Liver (tissue), 9 donors: ENCODE data around the gene ATP2C2. TPM values are rescaled to one million over a fixed set of nuclear protein-coding genes. Genes with fewer than 3 reads are reported as not detected.
A peak's percentile ranks its signal among the peaks of the same experiment; 100 is the strongest.

Experiments used
- DNase-seq: peaks from one replicate; pipeline ENCODE4 v3.0.0-alpha.2; 2017; ENCODE audit warnings: low spot score
- H3K27ac ChIP-seq, 2 donors: one replicate each; pipeline ENCODE4 v1.7.0; 2013; ENCODE audit warnings: inconsistent platforms in 2 of 2, low read length in 2 of 2, control low read depth in 1 of 2, low read depth in 1 of 2, mild to moderate bottlenecking in 1 of 2
- H3K27me3 ChIP-seq, 4 donors: one replicate each; pipeline versions ENCODE4 v1.6.1 to v1.7.0; 2013; ENCODE audit warnings: low read length in 3 of 4, inconsistent platforms in 1 of 4, mild to moderate bottlenecking in 1 of 4, moderate library complexity in 1 of 4; ENCODE audit not compliant: control insufficient read depth in 4 of 4, insufficient read depth in 4 of 4
- H3K36me3 ChIP-seq, 4 donors: one replicate each; pipeline versions ENCODE4 v1.6.1 to v1.7.0; 2013; ENCODE audit warnings: low read length in 3 of 4, mild to moderate bottlenecking in 3 of 4, low read depth in 1 of 4, moderate library complexity in 1 of 4; ENCODE audit not compliant: control insufficient read depth in 4 of 4, insufficient read depth in 3 of 4
- H3K4me1 ChIP-seq, 4 donors: one replicate each; pipeline versions ENCODE4 v1.6.1 to v1.7.0; 2013; ENCODE audit warnings: low read length in 3 of 4, mild to moderate bottlenecking in 3 of 4, moderate library complexity in 1 of 4; ENCODE audit not compliant: control insufficient read depth in 4 of 4, insufficient read depth in 4 of 4
- H3K4me3 ChIP-seq, 3 donors: one replicate each; pipeline versions ENCODE4 v1.6.1 to v1.7.0; 2013; ENCODE audit warnings: low read length in 3 of 3, control low read depth in 1 of 3, low read depth in 1 of 3, mild to moderate bottlenecking in 1 of 3
- H3K9ac ChIP-seq, 2 donors: one replicate each; pipeline ENCODE4 v1.7.0; 2013; ENCODE audit warnings: low read length in 2 of 2, mild to moderate bottlenecking in 2 of 2, moderate library complexity in 2 of 2, control low read depth in 1 of 2, low read depth in 1 of 2
- H3K9me3 ChIP-seq, 4 donors: one replicate each; pipeline versions ENCODE4 v1.6.1 to v1.7.0; 2013; ENCODE audit warnings: low read length in 3 of 4; ENCODE audit not compliant: control insufficient read depth in 4 of 4
- EGR1 ChIP-seq, 2 donors: IDR thresholded peaks; 2 replicates each; pipeline ENCODE4 v1.6.1; 2016 to 2018; ENCODE audit warnings: antibody characterized with exemption in 2 of 2, low read depth in 2 of 2
- FOXA1 ChIP-seq: IDR thresholded peaks from 2 replicates; pipeline ENCODE4 v1.6.1; 2016; ENCODE audit warnings: antibody characterized with exemption
- FOXA2 ChIP-seq: IDR thresholded peaks from 2 replicates; pipeline ENCODE4 v1.6.1; 2016; ENCODE audit warnings: antibody characterized with exemption
- GABPA ChIP-seq, 2 donors: IDR thresholded peaks in 1 of 2; conservative IDR thresholded peaks in 1 of 2; 2 replicates each; pipeline ENCODE4 v1.6.1; 2016; ENCODE audit warnings: antibody characterized with exemption in 2 of 2, mild to moderate bottlenecking in 1 of 2, moderate library complexity in 1 of 2
- HNF4A ChIP-seq, 2 donors: conservative IDR thresholded peaks; 2 replicates each; pipeline ENCODE4 v1.6.1; 2016; ENCODE audit warnings: antibody characterized with exemption in 2 of 2, mild to moderate bottlenecking in 2 of 2
- HNF4G ChIP-seq: IDR thresholded peaks from 2 replicates; pipeline ENCODE4 v1.6.1; 2016; ENCODE audit warnings: antibody characterized with exemption
- JUND ChIP-seq, 2 donors: IDR thresholded peaks; 2 replicates each; pipeline ENCODE4 v1.6.1; 2016; ENCODE audit warnings: antibody characterized with exemption in 2 of 2
- NR2F2 ChIP-seq: IDR thresholded peaks from 2 replicates; pipeline ENCODE4 v1.6.1; 2016; ENCODE audit warnings: antibody characterized with exemption
- RAD21 ChIP-seq, 2 donors: IDR thresholded peaks; 2 replicates each; pipeline ENCODE4 v1.6.1; 2016; ENCODE audit warnings: antibody characterized with exemption in 2 of 2, mild to moderate bottlenecking in 2 of 2
- RXRA ChIP-seq, 2 donors: IDR thresholded peaks; 2 replicates each; pipeline ENCODE4 v1.6.1; 2017 to 2018; ENCODE audit warnings: antibody characterized with exemption in 2 of 2, mild to moderate bottlenecking in 1 of 2
- SP1 ChIP-seq: IDR thresholded peaks from 2 replicates; pipeline ENCODE4 v1.6.1; 2018; ENCODE audit warnings: antibody characterized with exemption, mild to moderate bottlenecking
- TAF1 ChIP-seq: conservative IDR thresholded peaks from 2 replicates; pipeline ENCODE4 v1.6.1; 2016; ENCODE audit warnings: antibody characterized with exemption, mild to moderate bottlenecking
- YY1 ChIP-seq: IDR thresholded peaks from 2 replicates; pipeline ENCODE4 v1.6.1; 2016; ENCODE audit warnings: antibody characterized with exemption, mild to moderate bottlenecking
- ZBTB33 ChIP-seq: IDR thresholded peaks from 2 replicates; pipeline ENCODE4 v1.6.1; 2016; ENCODE audit warnings: antibody characterized with exemption
- WGBS: extraction: QIAGEN DNeasy Blood & Tissue Kit; methylation state at CpG from one replicate; pipeline ENCODE4 v1.1.7; 2013; 5-methylcytosine and 5-hydroxymethylcytosine counted together
- polyA plus RNA-seq, 2 donors: library from polyadenylated mRNA; stranded (reverse) in 1 of 2; unstranded in 1 of 2; fragments of 200-250 nt in 1 of 2; fragments of >200 nt in 1 of 2; fragmentation: Nextera tagmentation in 1 of 2; extraction: Ambion mirVana in 1 of 2; gene quantifications; one replicate each; pipeline versions ENCODE4 v1.2.1 to v1.2.3, GENCODE V29; 2013 to 2015
- total RNA-seq, 2 donors: library from RNA; depleted of rRNA; stranded (reverse); fragments of >200 nt; gene quantifications; one replicate each; pipeline ENCODE4 v1.2.3, GENCODE V29; 2014
- TF ChIP-seq, protein P1 (sequence below): IDR thresholded peaks from 2 replicates; pipeline ENCODE4 v1.6.1; 2016; ENCODE audit warnings: antibody characterized with exemption, mild to moderate bottlenecking
- TF ChIP-seq, protein P2 (sequence below): fragments of 150-350 bp; IDR thresholded peaks from 2 replicates; pipeline ENCODE4 v1.5.1; 2017; ENCODE audit warnings: improper control_type of control experiment, low read depth, low read length; ENCODE audit not compliant: missing input control
- TF ChIP-seq, protein P3 (sequence below): IDR thresholded peaks from 2 replicates; pipeline ENCODE4 v1.6.1; 2016; ENCODE audit warnings: antibody characterized with exemption
- TF ChIP-seq, protein P4 (sequence below): IDR thresholded peaks from 2 replicates; pipeline ENCODE4 v1.6.1; 2016; ENCODE audit warnings: antibody characterized with exemption
- donor health status: healthy.
- donor health status: healthy.
- donor health status: healthy.
- donor health status: healthy.
- donor health status: healthy.

Gene ATP2C2
- total and polyA plus RNA-seq, 4 donors, result 0.05 to 0.33 (median 0.22) TPM

DNA sequence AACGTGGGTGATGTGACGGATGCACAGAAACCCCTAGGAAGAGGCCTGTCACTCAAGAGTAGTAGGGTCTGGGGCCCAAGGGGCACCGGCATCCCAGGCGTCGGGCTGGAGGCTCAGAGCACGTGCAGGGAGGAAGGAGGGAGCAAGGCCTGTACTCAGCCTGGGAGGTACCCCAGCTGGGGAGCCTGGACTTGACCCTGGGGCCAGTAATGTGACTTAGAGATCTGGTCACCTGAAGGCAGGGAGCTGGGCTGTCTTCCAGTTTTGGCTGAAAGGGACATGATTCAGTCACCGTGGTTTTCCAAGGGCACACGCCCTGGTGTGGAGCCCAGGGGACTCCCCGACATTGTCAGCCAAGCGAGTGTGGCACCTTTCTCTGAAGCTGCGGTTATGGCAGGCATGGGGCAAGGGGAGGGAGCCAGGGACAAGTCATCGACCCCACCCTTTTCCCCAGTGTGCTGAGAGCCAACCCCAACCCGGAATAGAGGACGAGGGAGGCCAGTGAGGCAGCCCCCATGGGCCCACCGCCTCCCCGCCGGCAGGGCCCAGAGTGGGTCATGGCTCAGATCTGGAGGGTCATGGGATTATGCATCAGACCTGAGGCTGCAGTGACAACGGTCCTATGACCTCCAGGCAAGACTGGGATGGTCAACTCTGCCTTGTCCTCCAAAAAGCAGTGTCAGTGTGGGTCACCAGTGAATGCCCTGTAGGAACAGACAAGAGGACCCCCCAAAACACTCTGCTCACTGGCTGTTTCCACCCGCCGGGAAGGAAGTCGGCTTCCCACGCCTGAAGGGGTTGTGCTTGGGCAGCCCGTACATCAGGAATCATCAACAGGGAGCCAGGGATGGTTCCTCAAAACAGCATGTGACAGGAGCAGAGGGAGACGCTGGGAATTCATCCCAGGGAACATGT, 94.2 kb downstream of the ATP2C2 start (continued):
- TF ChIP-seq, protein P1, sequence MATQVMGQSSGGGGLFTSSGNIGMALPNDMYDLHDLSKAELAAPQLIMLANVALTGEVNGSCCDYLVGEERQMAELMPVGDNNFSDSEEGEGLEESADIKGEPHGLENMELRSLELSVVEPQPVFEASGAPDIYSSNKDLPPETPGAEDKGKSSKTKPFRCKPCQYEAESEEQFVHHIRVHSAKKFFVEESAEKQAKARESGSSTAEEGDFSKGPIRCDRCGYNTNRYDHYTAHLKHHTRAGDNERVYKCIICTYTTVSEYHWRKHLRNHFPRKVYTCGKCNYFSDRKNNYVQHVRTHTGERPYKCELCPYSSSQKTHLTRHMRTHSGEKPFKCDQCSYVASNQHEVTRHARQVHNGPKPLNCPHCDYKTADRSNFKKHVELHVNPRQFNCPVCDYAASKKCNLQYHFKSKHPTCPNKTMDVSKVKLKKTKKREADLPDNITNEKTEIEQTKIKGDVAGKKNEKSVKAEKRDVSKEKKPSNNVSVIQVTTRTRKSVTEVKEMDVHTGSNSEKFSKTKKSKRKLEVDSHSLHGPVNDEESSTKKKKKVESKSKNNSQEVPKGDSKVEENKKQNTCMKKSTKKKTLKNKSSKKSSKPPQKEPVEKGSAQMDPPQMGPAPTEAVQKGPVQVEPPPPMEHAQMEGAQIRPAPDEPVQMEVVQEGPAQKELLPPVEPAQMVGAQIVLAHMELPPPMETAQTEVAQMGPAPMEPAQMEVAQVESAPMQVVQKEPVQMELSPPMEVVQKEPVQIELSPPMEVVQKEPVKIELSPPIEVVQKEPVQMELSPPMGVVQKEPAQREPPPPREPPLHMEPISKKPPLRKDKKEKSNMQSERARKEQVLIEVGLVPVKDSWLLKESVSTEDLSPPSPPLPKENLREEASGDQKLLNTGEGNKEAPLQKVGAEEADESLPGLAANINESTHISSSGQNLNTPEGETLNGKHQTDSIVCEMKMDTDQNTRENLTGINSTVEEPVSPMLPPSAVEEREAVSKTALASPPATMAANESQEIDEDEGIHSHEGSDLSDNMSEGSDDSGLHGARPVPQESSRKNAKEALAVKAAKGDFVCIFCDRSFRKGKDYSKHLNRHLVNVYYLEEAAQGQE, result no peak

- Histone ChIP-seq H3K9me3 (peaks cover 0 to 10% (median 1%) of the 10 kb centered on the region in 4 donors), H3K4me1 (no peaks in the 10 kb centered on the region), H3K27me3 (no peaks in the 10 kb centered on the region), H3K27ac (no peak overlapping the region), H3K4me3 (no peak overlapping the region), H3K36me3 (peaks cover 0 to 3% (median 0%) of the 10 kb centered on the region in 4 donors), H3K9ac (no peak overlapping the region)
- TF ChIP-seq GABPA (IDR thresholded peaks at IDR 0.05 in 1 of 2, conservative IDR thresholded peaks at IDR 0.05 in 1 of 2), result no peak
- no peak for TF ChIP-seq NR2F2
- TF ChIP-seq, protein P2, sequence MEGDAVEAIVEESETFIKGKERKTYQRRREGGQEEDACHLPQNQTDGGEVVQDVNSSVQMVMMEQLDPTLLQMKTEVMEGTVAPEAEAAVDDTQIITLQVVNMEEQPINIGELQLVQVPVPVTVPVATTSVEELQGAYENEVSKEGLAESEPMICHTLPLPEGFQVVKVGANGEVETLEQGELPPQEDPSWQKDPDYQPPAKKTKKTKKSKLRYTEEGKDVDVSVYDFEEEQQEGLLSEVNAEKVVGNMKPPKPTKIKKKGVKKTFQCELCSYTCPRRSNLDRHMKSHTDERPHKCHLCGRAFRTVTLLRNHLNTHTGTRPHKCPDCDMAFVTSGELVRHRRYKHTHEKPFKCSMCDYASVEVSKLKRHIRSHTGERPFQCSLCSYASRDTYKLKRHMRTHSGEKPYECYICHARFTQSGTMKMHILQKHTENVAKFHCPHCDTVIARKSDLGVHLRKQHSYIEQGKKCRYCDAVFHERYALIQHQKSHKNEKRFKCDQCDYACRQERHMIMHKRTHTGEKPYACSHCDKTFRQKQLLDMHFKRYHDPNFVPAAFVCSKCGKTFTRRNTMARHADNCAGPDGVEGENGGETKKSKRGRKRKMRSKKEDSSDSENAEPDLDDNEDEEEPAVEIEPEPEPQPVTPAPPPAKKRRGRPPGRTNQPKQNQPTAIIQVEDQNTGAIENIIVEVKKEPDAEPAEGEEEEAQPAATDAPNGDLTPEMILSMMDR, result no peak
- no peak for TF ChIP-seq EGR1 (IDR thresholded peaks at IDR 0.05; ENCODE audit: low read depth in 2 of 2)
- no peak for TF ChIP-seq HNF4A (conservative IDR thresholded peaks at IDR 0.05)
- no peak for TF ChIP-seq FOXA2
- TF ChIP-seq JUND (IDR thresholded peaks at IDR 0.05), result no peak
- no peak for TF ChIP-seq SP1
- TF ChIP-seq, protein P1, result no peak
- TF ChIP-seq HNF4G, result no peak
- TF ChIP-seq, protein P3, sequence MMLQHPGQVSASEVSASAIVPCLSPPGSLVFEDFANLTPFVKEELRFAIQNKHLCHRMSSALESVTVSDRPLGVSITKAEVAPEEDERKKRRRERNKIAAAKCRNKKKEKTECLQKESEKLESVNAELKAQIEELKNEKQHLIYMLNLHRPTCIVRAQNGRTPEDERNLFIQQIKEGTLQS, result no peak
- TF ChIP-seq RXRA (IDR thresholded peaks at IDR 0.05), result no peak
- no peak for TF ChIP-seq TAF1
- TF ChIP-seq FOXA1, result no peak
- TF ChIP-seq RAD21 (IDR thresholded peaks at IDR 0.05), result no peak
- TF ChIP-seq, protein P4, sequence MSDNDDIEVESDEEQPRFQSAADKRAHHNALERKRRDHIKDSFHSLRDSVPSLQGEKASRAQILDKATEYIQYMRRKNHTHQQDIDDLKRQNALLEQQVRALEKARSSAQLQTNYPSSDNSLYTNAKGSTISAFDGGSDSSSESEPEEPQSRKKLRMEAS, result no peak
- no peak for TF ChIP-seq YY1
- TF ChIP-seq ZBTB33, result no peak
- 89% methylated on average over 7 of the region's 7 CpGs for WGBS
- DNase-seq, result peak; percentile 27
Measured at GRCh38 chr16:84463221-84463620, 94.9 kb downstream of the ATP2C2 start.
